Omental fat pad (tissue), 4 donors: ENCODE measurements around the gene PALM. TPM values are rescaled to one million over a fixed set of nuclear protein-coding genes. Genes with fewer than 3 reads are reported as not detected.

Source experiments
- ATAC-seq: fragments of 150-250 bp; one replicate; pipeline ENCODE4 v1.9.1; 2016; ENCODE audit warnings: mild to moderate bottlenecking, moderate library complexity; ENCODE audit not compliant: low FRiP score
- DNase-seq: peaks from one replicate; pipeline ENCODE4 v3.0.0-alpha.2; 2019; ENCODE audit warnings: low spot score
- CTCF ChIP-seq, 3 donors: fragments of 450-650 bp; IDR thresholded peaks; one replicate each; pipeline ENCODE4 v1.5.1; 2016 to 2017; ENCODE audit warnings: antibody characterized with exemption in 3 of 3, mild to moderate bottlenecking in 3 of 3, moderate library complexity in 2 of 3
- total RNA-seq, 4 donors: library from RNA; depleted of rRNA; stranded (reverse); fragments of >200 nt; gene quantifications; one replicate each; pipeline ENCODE4 v1.1.0, GENCODE V29; 2016

Gene PALM
- total RNA-seq, result 100 to 1,000 TPM in 1 of 4 donors, 10 to 100 TPM in 3; 44.6 to 119 (median 54.8) TPM

- DNase-seq, result no peak
- no peak for TF ChIP-seq CTCF (IDR thresholded peaks at IDR 0.05)
- ATAC-seq, result peak; percentile 58
These were observed at the start of gene PALM for GRCh38 chr19:708154-709143. Gene PALM, plus strand, starts transcription at chr19:708935. Its CDS starts 212 bp downstream, at chr19:709147.

- ATAC-seq (no peak), DNase-seq (no peak)
- TF ChIP-seq CTCF (IDR thresholded peaks at IDR 0.05), result no peak
These were observed 47.8 kb upstream of the PALM start for GRCh38 chr19:660793-661426.

- no peak for TF ChIP-seq CTCF (IDR thresholded peaks at IDR 0.05)
- DNase-seq, result no peak
- ATAC-seq, result no peak
These were observed 47.1 kb upstream of the PALM start for GRCh38 chr19:661427-662196.

GRCh38 chr19:662207-662961 lies 46.4 kb upstream of the PALM start:
- ATAC-seq (peak; percentile 10), DNase-seq (no peak)
- TF ChIP-seq CTCF (IDR thresholded peaks at IDR 0.05), result no peak

- DNase-seq, result peak; percentile 82
- no peak for TF ChIP-seq CTCF (IDR thresholded peaks at IDR 0.05)
- ATAC-seq, result peak; percentile 73
These were observed 45.6 kb upstream of the PALM start, which contains the start of gene RNF126 for GRCh38 chr19:662962-663681. Gene RNF126, minus strand, starts transcription at chr19:663214. Its CDS starts 93 bp downstream, at chr19:663121.
